Stimulated activated CD8-positive, alpha-beta memory T cell treated with anti-CD3 and anti-CD28 coated beads, Interleukin-2, amount 100 ng/mL, for 1 hour (primary cell): Measurements from ENCODE around the gene C2CD4B.

Source experiments
- DNase-seq, 2 donors: peaks; one replicate each; pipeline ENCODE4 v3.0.0-alpha.2; 2020; ENCODE audit warnings: low read depth in 2 of 2

The C2CD4B gene, protein sequence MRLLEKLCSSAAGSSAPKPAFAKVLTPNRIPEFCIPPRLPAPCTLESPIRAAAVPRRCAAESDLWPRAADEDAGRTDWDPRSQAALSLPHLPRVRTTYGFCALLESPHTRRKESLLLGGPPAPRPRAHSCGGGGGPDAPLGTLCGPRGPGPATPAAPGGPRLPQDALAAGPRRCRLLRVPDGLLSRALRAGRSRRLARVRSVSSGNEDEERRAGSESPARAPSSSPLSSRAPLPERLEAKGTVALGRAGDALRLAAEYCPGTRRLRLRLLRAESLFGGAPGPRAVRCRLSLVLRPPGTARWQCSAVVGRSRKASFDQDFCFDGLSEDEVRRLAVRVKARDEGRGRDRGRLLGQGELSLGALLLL

DNA sequence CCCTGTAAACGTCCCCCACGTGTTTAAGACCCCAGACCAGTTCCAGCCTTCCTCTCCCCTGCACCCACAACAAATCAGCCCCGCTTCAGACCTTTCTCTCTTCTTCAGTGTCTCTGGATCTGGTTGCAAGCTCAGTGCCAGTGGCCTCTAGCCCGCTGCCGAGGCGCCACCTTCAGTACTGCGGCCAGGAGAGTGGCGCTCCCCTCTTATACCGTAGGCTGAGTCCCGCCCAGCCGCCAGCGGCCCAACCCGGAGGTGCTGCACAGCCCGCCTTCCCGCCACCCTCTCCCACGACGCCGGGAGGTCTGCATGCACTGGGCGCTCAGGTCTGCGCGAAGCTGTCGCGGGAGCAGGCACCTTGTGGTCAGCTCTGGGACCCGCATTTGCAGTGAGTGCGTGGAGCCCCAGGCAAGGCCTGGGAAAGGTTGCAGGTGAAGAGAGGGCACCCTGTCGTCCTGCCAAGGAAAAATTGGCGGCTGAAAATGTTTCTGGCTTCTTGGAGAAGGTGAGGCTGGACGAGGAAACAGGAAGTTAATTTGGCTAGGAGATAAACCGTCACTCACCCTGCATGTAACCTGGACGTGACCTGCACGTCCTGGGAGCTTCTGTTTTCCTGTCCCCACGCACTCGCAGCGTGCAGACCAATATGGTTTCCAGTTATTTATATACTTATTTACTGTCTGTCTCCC is at the start of gene C2CD4B:
TSS of gene C2CD4B (minus strand) at position 182 of the 689 bp plus-strand sequence. CDS start 301 bp downstream, outside the sequence.
- DNase-seq, result no peak

DNA sequence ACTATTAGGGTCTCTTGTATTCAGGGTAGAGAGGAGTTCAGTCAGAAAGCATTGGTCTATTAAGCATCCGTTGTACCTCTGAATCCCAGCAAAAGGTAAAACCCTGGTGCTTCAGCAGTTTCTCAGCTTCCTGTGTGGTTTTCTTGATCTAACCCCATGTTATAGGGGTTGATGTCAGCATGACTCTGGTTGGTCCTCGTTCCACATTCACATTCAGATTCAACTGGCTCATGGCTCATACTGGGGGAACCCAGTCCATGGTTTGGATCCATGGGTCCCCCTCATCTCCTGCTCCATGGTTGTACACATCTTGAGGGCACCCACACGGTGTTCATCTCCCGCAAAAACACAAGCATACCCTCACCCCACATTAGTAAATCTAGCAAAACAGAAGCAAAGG is 47.7 kb upstream of the C2CD4B start:
- DNase-seq, result no peak

DNA sequence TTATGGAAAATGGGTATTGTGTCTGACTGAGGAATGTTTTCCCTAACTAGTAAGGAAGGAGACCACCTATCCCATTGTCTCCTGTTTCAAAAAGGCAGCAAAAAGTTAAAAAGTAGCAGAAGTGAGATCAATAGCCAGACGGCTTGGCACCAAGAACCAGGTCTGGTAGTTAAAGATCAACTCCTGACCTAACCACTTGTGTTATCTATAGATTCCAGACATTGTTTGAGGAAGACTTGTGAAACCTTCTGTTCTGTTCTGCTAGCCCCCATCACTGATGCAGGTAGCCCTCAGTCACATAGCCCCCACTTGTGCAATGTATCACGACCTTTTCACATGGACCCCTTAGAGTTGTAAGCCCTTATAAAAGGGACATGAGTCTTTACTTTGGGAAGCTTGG is 46.3 kb upstream of the C2CD4B start:
- no peak for DNase-seq

DNA sequence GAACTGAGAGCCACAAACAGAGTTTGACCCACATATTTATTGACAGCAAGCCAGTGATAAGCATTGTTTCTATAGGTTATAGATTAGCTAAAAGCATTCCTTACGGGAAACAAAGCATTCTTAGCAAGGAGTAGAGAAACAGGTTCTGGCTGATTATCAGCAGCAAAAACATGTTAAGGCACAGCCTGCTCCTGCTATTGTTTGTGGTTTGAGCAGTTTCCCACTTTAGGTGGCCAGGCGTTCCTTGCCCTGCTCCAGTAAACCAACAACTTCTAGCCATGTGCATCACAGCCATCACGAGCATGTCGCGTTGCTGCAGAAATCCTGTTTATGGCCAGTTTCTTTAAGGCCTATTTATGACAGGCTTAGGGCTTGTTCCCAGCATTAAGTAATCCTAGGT is 44.7 kb upstream of the C2CD4B start:
- no peak for DNase-seq

DNA sequence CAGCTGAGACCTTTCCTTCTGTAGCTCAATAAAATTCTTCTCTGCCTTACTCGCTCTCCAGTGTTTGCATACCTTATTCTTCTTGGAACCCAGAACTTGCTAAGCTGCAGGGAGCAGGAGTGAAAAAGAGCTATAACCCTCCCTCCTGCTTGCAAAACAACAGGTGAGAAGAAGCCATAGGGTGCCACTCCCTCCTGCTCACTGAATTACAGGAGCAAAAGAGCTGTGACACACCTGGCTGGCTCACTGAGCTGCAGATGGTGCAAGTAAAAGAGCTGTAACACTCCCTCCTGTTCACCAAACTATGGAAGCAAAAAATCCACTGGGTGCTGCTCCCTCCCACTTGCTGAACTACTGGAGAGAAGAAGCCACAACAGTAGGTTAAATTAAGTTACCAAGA is 44.2 kb upstream of the C2CD4B start:
- DNase-seq, result no peak

DNA sequence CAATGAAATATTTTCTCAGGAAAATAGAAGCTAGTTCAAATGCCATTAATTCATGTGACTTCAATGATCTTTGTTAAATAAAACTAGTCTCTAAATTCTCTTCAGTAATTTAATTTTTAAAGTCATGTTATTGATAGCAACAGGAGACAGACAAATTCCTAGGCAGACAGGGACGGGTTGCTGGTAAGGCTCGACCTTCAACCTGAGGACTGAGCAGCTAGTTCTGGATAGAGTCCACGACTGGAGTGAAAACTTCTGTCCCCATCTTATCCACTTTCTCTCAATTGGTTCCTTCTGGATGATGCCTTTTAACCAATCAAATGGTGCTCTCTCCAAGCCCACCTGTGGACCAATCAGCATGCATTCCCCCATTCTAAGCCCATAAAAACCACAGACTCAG is 43.8 kb upstream of the C2CD4B start:
- DNase-seq, result no peak

DNA sequence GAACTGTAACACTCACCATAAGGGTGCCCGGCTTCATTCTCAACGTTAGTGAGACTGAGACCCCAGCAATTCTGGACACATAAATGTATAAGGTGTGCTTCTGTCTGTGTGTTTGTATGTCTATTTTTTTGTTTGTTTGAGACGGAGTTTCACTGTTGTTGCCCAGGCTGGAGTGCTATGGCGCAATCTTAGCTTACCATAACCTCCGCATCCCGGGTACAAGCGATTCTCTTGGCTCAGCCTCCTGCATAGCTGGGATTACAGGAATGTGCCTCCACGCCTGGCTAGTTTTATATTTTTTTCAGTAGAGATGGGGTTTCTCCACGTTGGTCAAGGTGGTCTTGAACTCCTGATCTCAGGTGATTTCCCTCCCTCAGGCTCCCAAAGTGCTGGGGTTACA is 43.3 kb upstream of the C2CD4B start:
- no peak for DNase-seq

DNA sequence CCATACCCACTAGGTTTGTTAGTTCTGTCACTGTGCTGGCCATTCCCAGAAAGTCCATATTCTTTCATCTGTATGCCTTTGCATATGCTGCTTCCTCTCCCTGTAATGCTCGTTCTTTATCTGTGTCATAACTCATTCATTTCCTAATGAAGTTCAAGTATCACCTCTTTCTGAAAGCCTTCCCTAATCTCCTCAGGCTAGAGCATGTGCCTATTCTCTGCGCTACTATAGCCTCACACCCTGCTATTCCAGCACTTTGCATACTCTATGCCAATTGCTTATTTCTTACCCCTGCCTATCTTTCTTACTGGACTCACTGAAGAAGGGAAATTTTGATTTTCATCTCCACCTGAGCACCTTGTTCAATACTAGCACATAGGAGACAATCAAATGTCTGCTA is 25.6 kb upstream of the C2CD4B start:
- no peak for DNase-seq

DNA sequence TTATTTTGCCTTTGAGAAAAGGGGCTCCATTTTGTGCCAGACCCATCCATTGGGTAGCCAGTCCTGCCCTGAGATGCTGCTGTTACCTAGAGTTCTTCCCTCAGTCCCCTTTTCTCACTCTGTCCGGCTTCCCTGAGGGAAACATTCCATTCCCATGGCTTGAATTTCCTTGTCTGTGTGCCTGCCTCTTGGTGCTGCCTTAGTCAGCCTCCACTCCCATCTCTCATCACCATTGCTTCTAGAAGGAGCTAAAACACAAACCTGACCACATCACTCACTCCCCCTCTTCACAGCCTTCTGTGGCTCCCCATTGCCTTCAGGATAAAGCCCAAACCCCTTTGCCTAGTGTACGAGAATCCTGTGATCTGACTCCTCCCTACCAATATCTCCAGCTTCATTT is 25.2 kb upstream of the C2CD4B start:
- no peak for DNase-seq

DNA sequence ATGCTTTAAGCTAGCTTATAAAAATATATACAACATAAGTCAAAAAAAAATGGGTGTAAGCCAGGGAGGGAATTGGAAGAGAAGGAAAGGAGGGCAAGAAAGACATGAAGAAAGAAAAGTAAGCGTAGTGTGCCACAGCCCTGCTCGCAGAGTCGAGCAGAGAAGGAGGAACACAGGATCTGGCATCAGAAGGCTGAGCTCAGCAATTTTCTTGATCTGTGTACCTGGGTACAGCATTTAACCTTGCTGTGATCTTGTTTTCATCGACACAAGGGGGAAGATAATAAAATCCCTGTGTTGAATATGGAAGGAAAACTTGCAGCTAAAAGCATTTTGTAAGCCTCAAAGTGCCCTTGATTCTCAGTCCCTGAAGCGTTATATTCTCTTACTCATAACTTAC is 23.7 kb upstream of the C2CD4B start:
- no peak for DNase-seq

DNA sequence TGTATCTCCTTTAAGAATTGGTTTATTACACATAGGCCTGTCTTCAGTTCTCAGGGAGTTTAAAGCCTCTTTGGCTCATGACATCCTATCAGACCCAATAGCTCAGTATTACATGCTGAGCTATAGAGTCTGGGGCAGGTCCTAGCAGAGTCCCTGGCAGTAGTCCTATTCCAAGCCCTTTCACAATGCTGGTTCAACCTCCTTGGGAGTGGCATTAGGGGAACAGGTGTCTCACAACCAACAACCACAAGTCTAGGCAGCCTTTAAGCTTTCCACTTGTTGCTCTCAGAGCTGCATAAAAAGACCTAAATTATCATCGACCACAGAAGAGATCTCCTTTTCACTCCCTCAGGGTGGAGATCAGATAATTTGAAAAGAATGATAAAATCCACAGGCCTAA is 22.8 kb upstream of the C2CD4B start:
- no peak for DNase-seq

DNA sequence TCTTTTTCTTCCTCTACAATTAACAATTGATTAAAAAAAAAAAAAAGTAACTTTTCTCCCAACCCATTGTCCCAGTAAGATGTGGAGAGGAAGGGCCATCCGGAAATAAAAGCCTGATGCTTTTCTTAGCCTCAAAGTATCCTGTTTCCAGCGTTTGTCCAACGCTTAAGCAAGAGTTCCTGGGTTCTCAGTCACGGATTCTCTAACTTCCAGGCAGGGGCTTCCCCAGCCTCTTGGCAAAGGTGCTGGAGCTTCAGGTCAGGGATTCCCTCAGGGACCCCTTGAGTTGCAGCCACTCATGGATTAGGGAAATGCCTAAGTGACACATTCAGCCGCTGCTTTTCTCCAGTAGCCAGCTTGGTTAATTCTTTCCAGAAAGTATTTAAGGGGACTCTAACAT is 22.3 kb upstream of the C2CD4B start:
- DNase-seq, result no peak

DNA sequence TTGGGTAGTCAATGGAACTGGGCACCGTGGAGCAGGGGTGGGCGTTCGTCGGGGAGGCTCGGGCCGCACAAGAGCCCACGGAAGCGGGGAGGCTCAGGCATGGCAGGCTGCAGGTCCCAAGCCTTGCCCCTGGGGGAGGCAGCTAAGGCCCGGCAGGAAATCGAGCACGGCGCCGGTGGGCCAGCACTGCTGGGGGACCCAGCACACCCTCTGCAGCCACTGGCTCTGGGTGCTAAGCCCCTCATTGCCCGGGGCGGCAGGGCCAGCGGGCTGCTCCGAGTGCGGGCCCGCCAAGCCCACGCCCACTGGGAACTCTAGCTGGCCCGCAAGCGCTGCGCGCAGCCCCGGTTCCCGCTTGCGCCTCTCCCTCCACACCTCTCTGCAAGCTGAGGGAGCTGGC is 21.5 kb upstream of the C2CD4B start:
- DNase-seq, result no peak

DNA sequence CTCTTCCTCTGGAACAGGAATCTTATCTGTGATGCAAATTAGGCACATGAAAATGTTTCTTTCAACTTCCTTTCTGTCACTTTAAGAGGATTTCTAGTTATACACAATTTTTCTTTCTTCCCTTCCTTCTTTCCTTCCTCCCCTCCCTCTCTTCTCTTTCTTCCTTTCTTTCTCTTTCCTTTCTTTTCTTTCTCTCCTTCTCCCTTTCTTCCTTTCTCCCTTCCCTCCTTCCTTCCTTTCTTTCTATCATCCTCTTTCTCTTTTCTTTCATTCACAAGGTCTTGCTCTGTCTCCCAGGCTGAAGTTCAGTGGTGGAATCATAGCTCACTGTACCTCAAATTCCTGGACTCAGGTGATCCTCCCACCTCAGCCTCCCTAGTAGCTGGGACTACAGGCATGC is 18.0 kb upstream of the C2CD4B start:
- DNase-seq, result no peak

DNA sequence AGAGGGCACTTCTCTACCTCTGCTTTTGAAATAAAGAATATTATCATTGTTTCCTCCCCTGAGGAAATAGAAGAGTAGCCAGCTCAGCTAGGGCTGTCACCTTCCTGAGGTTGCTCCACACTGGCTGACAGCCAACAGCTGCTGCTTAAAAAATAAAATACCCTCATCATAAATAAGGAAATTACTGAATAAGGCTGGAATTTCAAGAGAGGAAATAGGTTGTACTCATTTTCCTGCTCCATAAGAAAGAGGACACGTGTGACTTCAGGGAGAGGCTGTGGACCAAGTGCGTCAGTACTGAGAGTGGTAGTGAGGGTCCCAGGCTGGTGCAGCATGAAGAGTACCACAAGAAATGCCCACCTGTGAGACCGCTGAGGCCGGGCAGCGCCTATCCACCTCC is 8.1 kb upstream of the C2CD4B start:
- DNase-seq, result no peak

DNA sequence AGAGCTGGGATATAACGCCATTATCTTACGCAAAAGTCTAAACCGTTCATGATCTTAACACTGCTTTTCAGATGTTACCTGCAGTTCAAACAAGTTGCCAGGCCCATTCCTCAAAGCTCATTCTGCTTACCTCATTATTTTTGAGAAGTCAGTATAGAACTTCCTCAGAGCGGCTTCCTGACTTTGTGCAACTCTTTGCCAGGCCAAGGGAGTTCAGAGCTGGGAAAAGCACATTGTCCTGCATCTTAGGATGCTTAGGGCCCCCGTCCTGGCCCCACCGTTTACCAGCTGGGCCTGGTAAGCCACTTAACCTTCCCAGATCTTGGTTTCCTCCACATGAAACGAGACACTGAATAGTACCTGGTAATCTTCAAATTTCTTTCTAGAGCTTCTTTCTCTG is 6.8 kb upstream of the C2CD4B start:
- no peak for DNase-seq

DNA sequence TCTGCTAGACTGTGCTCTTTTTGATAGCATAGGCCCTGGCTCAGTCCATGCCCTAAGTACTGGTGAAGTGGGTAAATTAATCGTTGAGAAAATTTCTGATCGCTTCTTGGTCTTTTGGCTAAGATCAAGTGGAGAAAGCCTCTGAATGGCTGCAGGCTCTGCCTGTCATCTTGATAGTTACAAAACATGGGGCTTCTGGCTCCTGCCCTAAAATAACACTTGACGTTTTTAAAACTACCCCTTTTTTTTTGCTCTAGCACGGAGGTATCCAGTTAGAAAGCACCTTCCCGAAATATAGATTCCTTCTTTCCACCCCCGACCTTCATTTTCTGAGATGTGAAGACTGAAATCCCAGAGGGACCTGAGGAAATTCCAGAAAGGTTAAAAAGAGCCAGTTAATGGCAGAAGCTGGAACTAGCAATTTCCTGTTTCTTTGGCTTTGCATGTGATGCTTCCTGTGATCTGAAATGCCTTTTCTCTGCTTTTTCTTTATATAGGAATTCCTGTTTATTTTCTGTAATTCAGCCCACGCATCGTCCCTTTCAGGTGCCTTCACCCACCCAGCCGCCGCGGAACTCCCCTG is 799 bp upstream of the C2CD4B start:
- no peak for DNase-seq

DNA sequence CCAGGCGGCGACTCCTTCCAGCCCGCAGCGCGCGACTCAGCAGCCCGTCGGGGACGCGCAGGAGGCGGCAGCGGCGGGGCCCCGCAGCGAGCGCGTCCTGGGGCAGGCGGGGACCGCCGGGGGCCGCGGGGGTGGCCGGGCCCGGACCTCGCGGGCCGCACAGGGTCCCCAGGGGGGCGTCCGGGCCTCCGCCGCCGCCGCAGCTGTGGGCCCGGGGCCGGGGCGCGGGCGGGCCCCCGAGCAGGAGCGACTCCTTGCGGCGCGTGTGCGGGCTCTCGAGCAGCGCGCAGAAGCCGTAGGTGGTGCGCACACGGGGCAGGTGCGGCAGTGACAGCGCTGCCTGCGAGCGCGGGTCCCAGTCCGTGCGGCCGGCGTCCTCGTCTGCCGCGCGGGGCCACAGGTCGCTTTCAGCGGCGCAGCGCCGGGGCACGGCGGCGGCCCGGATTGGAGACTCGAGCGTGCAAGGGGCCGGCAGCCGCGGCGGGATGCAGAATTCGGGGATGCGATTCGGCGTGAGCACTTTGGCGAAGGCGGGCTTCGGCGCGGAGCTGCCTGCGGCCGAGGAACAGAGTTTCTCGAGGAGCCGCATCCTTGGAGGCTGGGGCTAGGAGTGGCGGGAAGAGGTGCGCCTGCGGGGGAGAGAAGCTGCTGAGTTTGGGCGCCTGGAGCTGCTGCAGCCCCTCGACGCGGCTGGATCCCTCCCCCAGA is 535 bp downstream of the C2CD4B start:
- no peak for DNase-seq

DNA sequence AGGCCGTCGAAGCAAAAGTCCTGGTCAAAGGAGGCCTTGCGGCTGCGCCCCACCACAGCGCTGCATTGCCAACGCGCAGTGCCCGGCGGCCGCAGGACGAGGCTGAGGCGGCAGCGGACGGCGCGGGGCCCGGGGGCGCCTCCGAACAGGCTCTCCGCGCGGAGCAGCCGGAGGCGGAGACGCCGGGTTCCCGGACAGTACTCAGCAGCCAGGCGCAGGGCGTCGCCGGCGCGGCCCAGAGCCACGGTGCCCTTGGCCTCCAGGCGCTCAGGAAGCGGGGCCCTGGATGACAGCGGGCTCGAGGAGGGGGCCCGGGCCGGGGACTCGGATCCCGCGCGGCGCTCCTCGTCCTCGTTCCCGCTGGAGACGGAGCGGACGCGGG is 1.1 kb downstream of the C2CD4B start:
- DNase-seq, result no peak

DNA sequence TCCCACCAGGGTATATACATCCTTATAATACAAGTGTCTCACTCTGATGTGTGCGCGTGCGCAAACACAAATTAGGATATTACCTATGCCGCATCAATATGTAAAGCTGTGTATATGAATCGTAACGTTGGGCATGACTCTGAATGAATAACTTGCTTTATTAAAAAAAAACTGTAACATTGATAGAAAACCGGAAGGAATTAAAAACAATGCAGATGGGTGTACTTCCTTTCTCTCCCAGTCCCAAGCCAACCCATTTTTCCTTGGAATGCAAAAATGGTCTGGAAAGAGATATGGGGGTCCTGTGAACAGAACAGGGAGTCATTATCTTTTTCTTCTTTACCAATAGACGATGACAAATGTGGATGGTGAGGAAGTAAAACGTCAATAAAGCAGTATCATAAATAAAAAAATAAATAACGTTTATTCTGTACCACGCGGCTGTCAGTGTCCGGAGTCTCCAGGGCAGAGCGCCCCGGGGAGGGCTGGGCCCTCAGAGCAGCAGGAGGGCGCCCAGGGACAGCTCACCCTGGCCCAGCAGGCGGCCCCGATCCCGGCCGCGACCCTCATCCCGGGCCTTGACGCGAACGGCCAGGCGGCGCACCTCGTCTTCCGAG is 1.6 kb downstream of the C2CD4B start:
- no peak for DNase-seq

DNA sequence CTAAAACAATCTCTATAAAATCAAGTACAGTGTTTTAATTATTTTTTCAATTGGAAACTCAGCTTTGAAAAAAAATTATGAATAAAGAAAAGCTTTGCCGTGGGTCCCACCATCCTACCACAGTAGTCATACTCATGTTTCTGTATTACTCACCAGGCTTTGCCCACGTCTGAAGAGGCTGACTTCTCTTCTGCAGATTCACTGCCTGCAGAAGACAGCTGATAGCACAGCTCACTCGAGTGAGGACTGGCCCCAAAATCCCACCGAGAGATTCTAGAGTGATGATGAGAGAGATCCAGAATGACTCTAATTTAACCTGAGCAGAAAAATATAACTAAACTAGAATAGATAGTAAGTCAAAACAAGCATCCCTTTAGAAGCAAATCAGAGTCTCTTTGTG is 11.9 kb downstream of the C2CD4B start:
- DNase-seq, result no peak

DNA sequence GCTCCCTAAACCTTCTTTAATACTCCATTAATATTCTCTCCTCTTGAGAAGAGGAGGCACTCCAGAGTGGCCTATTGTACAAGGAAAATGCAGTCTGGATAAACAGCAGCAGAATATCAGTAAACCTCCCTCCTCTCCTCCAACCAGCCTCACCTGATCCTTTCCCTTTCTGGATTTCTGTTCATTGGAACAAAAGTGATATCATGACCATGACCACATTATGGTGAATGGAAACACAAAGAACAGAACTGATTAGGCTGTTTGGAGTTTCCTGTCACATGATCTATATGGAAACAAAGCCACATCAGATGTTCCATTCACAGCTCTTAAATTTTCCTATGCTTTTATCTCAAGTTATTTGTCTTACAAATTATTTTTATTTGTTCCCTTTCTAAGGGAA is 14.6 kb downstream of the C2CD4B start:
- DNase-seq, result no peak
